B cell (primary cell): Measurements from ENCODE around the gene PRKCH. TPM values are rescaled to one million over a fixed set of nuclear protein-coding genes. Genes with fewer than 3 reads are reported as not detected.

Source experiments
- ATAC-seq: fragments of 200-7000 bp; cut with Tn5 transposase; one replicate; pipeline ENCODE4 v1.10.0; 2021; ENCODE audit warnings: low read depth, mild to moderate bottlenecking, moderate number of reproducible peaks, moderate library complexity
- CTCF ChIA-PET: fragments of 350-600 bp; sonication (Branson Sonifier 250); formaldehyde crosslinking; loops from one replicate; lab custom pipeline; 2021; ENCODE audit warnings: antibody characterized with exemption, inconsistent platforms; lab: Charles Lee
- POLR2A ChIA-PET: fragments of 350-600 bp; sonication (Branson Sonifier 250); formaldehyde crosslinking; loops from one replicate; lab custom pipeline; 2021; ENCODE audit warnings: antibody characterized with exemption; lab: Charles Lee
- DNase-seq: peaks from one replicate; pipeline ENCODE4 v3.0.0; 2013
- H2AFZ ChIP-seq: 2 replicates; pipeline ENCODE4 v1.6.1; 2012; ENCODE audit warnings: mild to moderate bottlenecking, low read depth, low read length; ENCODE audit not compliant: insufficient read depth, poor library complexity, severe bottlenecking
- H3K27ac ChIP-seq, 2 donors: 1 replicate in 1 of 2; 2 replicates in 1 of 2; pipeline ENCODE4 v1.5.1; 2012 to 2013; ENCODE audit warnings: low read length in 2 of 2, mild to moderate bottlenecking in 2 of 2, moderate library complexity in 1 of 2
- H3K27me3 ChIP-seq, 4 experiments: fragments of 200-600 bp in 1 of 4; sonication (generic) in 1 of 4; replicated peaks in 1 of 4; 1 replicate in 2 of 4; 2 replicates in 2 of 4; pipeline versions ENCODE4 v1.6.1 to v1.7.0; 2013 to 2016; ENCODE audit warnings: low read length in 3 of 4, mild to moderate bottlenecking in 2 of 4, mixed read lengths in 1 of 4, moderate library complexity in 1 of 4; ENCODE audit not compliant: insufficient read depth in 4 of 4, control insufficient read depth in 3 of 4; ENCODE audit errors: control extremely low read depth in 1 of 4
- H3K36me3 ChIP-seq, 2 experiments: replicated peaks in 1 of 2; 1 replicate in 1 of 2; 2 replicates in 1 of 2; pipeline versions ENCODE4 v1.6.1 to v1.7.1; 2013; ENCODE audit warnings: low read length in 1 of 2; ENCODE audit not compliant: insufficient read depth in 2 of 2, control insufficient read depth in 1 of 2; ENCODE audit errors: control extremely low read depth in 1 of 2, extremely low read depth in 1 of 2
- H3K4me1 ChIP-seq, 2 donors: fragments of 200-600 bp in 1 of 2; sonication (generic) in 1 of 2; 1 replicate in 1 of 2; 2 replicates in 1 of 2; pipeline versions ENCODE4 v1.5.1 to v1.6.1; 2013 to 2017; ENCODE audit warnings: low read length in 2 of 2; ENCODE audit not compliant: control insufficient read depth in 2 of 2, insufficient read depth in 2 of 2
- H3K4me2 ChIP-seq: replicated peaks from 2 replicates; pipeline ENCODE3; 2012; ENCODE audit warnings: mild to moderate bottlenecking, low read depth, low read length; ENCODE audit not compliant: poor library complexity, severe bottlenecking
- H3K4me3 ChIP-seq, 5 experiments: fragments of 200-600 bp in 1 of 5; sonication (generic) in 1 of 5; 1 replicate in 3 of 5; 2 replicates in 2 of 5; pipeline versions ENCODE4 v1.5.1 to v1.7.0; 2011 to 2016; ENCODE audit warnings: low read length in 4 of 5, mild to moderate bottlenecking in 4 of 5, low read depth in 2 of 5, control low read depth in 1 of 5, moderate library complexity in 1 of 5; ENCODE audit not compliant: insufficient read depth in 1 of 5; ENCODE audit errors: control extremely low read depth in 1 of 5, extremely low read depth in 1 of 5
- H3K79me2 ChIP-seq: fragments of 200-600 bp; sonication (generic); one replicate; pipeline ENCODE4 v1.6.0; 2016; ENCODE audit warnings: low read length; ENCODE audit not compliant: control insufficient read depth, insufficient read depth
- H3K9ac ChIP-seq: fragments of 200-600 bp; sonication (generic); 2 replicates; pipeline ENCODE4 v1.6.1; 2017; ENCODE audit warnings: mild to moderate bottlenecking, low read length, moderate library complexity
- H3K9me3 ChIP-seq, 3 donors: one replicate each; pipeline versions ENCODE4 v1.6.1 to v1.7.1; 2013; ENCODE audit warnings: low read length in 2 of 3; ENCODE audit not compliant: control insufficient read depth in 2 of 3, insufficient read depth in 1 of 3; ENCODE audit errors: control extremely low read depth in 1 of 3
- H4K20me1 ChIP-seq: 2 replicates; pipeline ENCODE4 v1.6.0; 2012; ENCODE audit warnings: mild to moderate bottlenecking, low read length; ENCODE audit not compliant: insufficient read depth, control insufficient read depth, poor library complexity, severe bottlenecking
- H3K27ac Mint-ChIP-seq: one replicate; pipeline ENCODE4 v1.8.0; 2021; ENCODE audit warnings: mixed read lengths
- H3K27me3 Mint-ChIP-seq: one replicate; pipeline ENCODE4 v1.8.0; 2021; ENCODE audit warnings: mixed read lengths
- H3K4me1 Mint-ChIP-seq: one replicate; pipeline ENCODE4 v1.8.0; 2021; ENCODE audit warnings: mixed read lengths
- H3K4me3 Mint-ChIP-seq: one replicate; pipeline ENCODE4 v1.8.0; 2021; ENCODE audit warnings: mixed read lengths
- H3K9me3 Mint-ChIP-seq: one replicate; pipeline ENCODE4 v1.8.0; 2022; ENCODE audit warnings: mixed read lengths; ENCODE audit not compliant: insufficient read depth
- EZH2 ChIP-seq: IDR thresholded peaks from 2 replicates; pipeline ENCODE4 v1.6.1; 2012; ENCODE audit warnings: borderline replicate concordance, low read depth, mild to moderate bottlenecking, moderate library complexity, low read length; ENCODE audit not compliant: insufficient read depth, poor library complexity, severe bottlenecking
- WGBS: methylation state at CpG from one replicate; pipeline ENCODE4 v1.1.5; 2013; ENCODE audit warnings: missing lambda C conversion rate; ENCODE audit not compliant: insufficient coverage; 5-methylcytosine and 5-hydroxymethylcytosine counted together
- intact Hi-C: fragments of 100-400 bp; cut with micrococcal nuclease; formaldehyde crosslinking; loops from one replicate; pipeline ENCODE4 v1.10.0; 2022
- polyA plus RNA-seq: library from polyadenylated mRNA; depleted of rRNA; stranded (reverse); fragments of >200 nt; gene quantifications from 2 replicates; pipeline ENCODE4 v1.2.3, GENCODE V29; 2012
- total RNA-seq, 2 donors: library from RNA; stranded (reverse); fragments of 120-200 nt in 1 of 2; gene quantifications; 1 replicate in 1 of 2; 2 replicates in 1 of 2; pipeline versions ENCODE4 v1.2.3 to v1.2.4, GENCODE V29; 2013 to 2022
- TF ChIP-seq, protein P1 (sequence below): fragments of 200-600 bp; IDR thresholded peaks from one replicate; pipeline ENCODE4 v1.8.0; 2022; ENCODE audit warnings: antibody characterized with exemption, mild to moderate bottlenecking

The PRKCH gene
- total and polyA plus RNA-seq, 2 donors (not counting 1 experiment from before 2014, with no cell fraction given) = 2.0 to 5.0 TPM

DNA sequence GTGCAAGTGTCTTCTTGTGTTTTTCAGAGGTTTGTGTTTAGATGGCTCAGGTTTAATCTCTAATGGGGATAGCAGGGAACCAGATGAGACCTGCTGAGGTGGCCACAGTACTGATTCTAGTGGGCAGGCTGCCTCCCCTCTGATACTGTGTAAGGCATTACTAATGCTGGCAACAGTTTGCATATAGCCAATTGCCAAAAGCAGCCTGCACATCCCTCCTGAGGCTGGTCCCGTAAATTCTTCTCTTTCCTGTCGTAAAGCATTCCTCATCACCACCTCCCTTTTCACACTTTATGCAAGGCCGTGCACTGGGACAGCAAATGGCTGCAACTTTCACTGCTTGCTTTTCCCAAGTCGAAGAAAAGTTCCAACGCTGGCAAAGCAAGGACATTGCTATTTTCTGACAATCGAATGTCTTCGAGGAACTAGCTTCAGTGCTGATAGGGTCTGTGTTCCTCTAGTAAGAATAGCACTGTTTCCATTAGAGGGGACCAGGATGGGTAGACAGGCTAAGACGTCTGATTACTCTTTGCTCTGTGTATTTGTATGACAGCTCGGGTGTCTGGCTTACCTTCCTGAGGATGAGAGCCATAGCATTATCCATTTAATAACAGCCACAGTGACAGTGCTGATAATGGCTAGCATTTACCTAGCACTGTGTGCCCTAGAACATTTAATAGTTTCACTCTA is 195.7 kb downstream of the PRKCH start:
- no peak overlapping the region for H3K4me3 ChIP-seq
- H3K4me1 Mint-ChIP-seq = peaks cover 9% of the 10 kb centered on the region
- no peaks in the 10 kb centered on the region for H3K9me3 ChIP-seq

DNA sequence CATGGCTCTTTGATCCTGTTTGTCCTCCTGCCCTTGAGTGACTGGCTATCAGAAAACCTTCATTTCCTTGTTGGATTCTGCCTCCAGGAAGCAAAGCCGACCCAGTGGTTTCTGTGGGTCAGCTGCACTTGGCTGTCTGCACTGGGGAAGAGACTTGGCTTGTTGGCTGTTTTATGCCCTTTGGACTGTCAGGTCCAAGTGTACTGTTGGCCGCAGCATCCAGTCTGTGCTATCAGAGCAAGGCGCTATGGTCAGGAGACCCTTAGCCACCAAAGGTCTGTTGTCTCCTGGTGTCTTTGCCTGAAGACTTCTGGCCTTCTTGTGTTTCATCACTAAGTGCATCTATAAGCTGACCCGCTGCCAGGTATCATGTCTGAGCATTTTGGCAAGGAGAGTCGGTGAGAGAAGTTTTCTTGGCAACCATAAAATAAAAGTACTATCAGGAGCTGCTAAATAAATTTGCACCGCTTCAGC is 196.6 kb downstream of the PRKCH start:
- Histone ChIP-seq H2AFZ (no peak overlapping the region), H3K4me2 (no peak overlapping the region), H3K27ac (no peak overlapping the region), H3K9me3 (no peaks in the 10 kb centered on the region), H3K4me1 (no peaks in the 10 kb centered on the region), H4K20me1 (no peaks in the 10 kb centered on the region), H3K36me3 (no peaks in the 10 kb centered on the region), H3K27me3 (no peaks in the 10 kb centered on the region), H3K79me2 (no peaks in the 10 kb centered on the region), H3K9ac (no peak overlapping the region), H3K4me3 (no peak overlapping the region)
- TF ChIP-seq, protein P1, sequence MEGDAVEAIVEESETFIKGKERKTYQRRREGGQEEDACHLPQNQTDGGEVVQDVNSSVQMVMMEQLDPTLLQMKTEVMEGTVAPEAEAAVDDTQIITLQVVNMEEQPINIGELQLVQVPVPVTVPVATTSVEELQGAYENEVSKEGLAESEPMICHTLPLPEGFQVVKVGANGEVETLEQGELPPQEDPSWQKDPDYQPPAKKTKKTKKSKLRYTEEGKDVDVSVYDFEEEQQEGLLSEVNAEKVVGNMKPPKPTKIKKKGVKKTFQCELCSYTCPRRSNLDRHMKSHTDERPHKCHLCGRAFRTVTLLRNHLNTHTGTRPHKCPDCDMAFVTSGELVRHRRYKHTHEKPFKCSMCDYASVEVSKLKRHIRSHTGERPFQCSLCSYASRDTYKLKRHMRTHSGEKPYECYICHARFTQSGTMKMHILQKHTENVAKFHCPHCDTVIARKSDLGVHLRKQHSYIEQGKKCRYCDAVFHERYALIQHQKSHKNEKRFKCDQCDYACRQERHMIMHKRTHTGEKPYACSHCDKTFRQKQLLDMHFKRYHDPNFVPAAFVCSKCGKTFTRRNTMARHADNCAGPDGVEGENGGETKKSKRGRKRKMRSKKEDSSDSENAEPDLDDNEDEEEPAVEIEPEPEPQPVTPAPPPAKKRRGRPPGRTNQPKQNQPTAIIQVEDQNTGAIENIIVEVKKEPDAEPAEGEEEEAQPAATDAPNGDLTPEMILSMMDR = no peak
- TF ChIP-seq EZH2 = no peak
- 94% methylated on average over 3 of the region's 6 CpGs for WGBS
- intact Hi-C loops = no loop called here
- Mint-ChIP-seq H3K4me3 (no peak overlapping the region), H3K27me3 (no peaks in the 10 kb centered on the region), H3K9me3 (no peaks in the 10 kb centered on the region), H3K27ac (peak overlapping the region; percentile 20), H3K4me1 (peaks cover 6% of the 10 kb centered on the region)
- ChIA-PET CTCF (no interaction called here), POLR2A (interaction anchor here (0.6 kb wide), 2 partner anchors 15 to 212 kb away, joined by 3 to 4 read pairs; no protein-coding TSS in a partner anchor)
- ATAC-seq (no peak), DNase-seq (no peak)

More for the DNA sequence above, 195.7 kb downstream of the PRKCH start:
- no peak for DNase-seq
- intact Hi-C loops = no loop called here
- 96% methylated on average over 9 of the region's 9 CpGs for WGBS
- ChIA-PET CTCF (no interaction called here), POLR2A (interaction anchor here (0.6 kb wide), 1 partner anchor 16 kb away, joined by 4 read pairs; no protein-coding TSS in a partner anchor)
- TF ChIP-seq, protein P1 = no peak
- no peak for TF ChIP-seq EZH2
- H3K4me2 ChIP-seq = no peak overlapping the region
- no peaks in the 10 kb centered on the region for H4K20me1 ChIP-seq
- Mint-ChIP-seq H3K4me3 (no peak overlapping the region), H3K9me3 (no peaks in the 10 kb centered on the region), H3K27ac (peak overlapping the region; percentile 15), H3K27me3 (no peaks in the 10 kb centered on the region)
- H3K27me3 ChIP-seq = no peaks in the 10 kb centered on the region
- H3K9ac ChIP-seq = no peak overlapping the region
- H3K27ac ChIP-seq = no peak overlapping the region
- no peaks in the 10 kb centered on the region for H3K36me3 ChIP-seq
- H3K79me2 ChIP-seq = no peaks in the 10 kb centered on the region
- H2AFZ ChIP-seq = no peak overlapping the region
- peaks cover 2 to 3% of the 10 kb centered on the region in 2 donors for H3K4me1 ChIP-seq
- no peak for ATAC-seq
